PC-3 (cell line): Measurements from ENCODE around the gene HM13. TPM values are rescaled to one million over a fixed set of nuclear protein-coding genes. Genes with fewer than 3 reads are reported as not detected.

Experiments used
- ATAC-seq: fragments of 200-7000 bp; cut with Tn5 transposase; 2 replicates; pipeline ENCODE4 v1.9.1; 2020; ENCODE audit warnings: mild to moderate bottlenecking, moderate library complexity
- BruUV-seq: library from RNA; stranded (reverse); fragments of 400-500 nt; replicated peaks from 2 replicates; lab custom pipeline; 2021; lab: Mats Ljungman, UMichigan
- CTCF ChIA-PET: fragments of 300-600 bp; sonication (Branson Sonifier 250); formaldehyde crosslinking; loops from one replicate; lab custom pipeline; 2022; ENCODE audit warnings: antibody characterized with exemption; lab: Charles Lee
- POLR2A ChIA-PET: fragments of 300-600 bp; sonication (Branson Sonifier 250); formaldehyde crosslinking; loops from one replicate; lab custom pipeline; 2022; ENCODE audit warnings: antibody characterized with exemption; ENCODE audit not compliant: unreplicated experiment; lab: Charles Lee
- DNase-seq: peaks from one replicate; pipeline ENCODE4 v3.0.0-alpha.2; 2015
- H2AFZ ChIP-seq: fragments of 300-600 bp; sonication (generic); 2 replicates; pipeline ENCODE4 v1.6.0; 2016; ENCODE audit warnings: antibody characterized with exemption, low read length
- H3F3A ChIP-seq: fragments of 300-600 bp; sonication (generic); one replicate; pipeline ENCODE4 v1.6.0; 2017; ENCODE audit warnings: antibody characterized with exemption, low read length, control low read depth, mild to moderate bottlenecking; ENCODE audit not compliant: unreplicated experiment
- H3K27ac ChIP-seq: fragments of 300-600 bp; sonication (generic); 2 replicates; pipeline ENCODE4 v1.5.1; 2016; ENCODE audit warnings: mild to moderate bottlenecking, low read length
- H3K27me3 ChIP-seq: fragments of 300-600 bp; sonication (generic); 2 replicates; pipeline ENCODE4 v1.6.1; 2016; ENCODE audit warnings: low read length, mixed read lengths
- H3K36me3 ChIP-seq: fragments of 300-600 bp; sonication (generic); 2 replicates; pipeline ENCODE4 v1.6.1; 2016; ENCODE audit warnings: low read depth, mixed run types, low read length, mixed read lengths
- H3K4me1 ChIP-seq: fragments of 300-600 bp; sonication (generic); 2 replicates; pipeline ENCODE4 v1.5.1; 2016; ENCODE audit warnings: low read length; ENCODE audit not compliant: insufficient read depth
- H3K4me2 ChIP-seq: fragments of 300-600 bp; sonication (generic); 2 replicates; pipeline ENCODE4 v1.6.0; 2016; ENCODE audit warnings: low read length
- H3K4me3 ChIP-seq: fragments of 300-600 bp; sonication (generic); 2 replicates; pipeline ENCODE4 v1.5.1; 2016; ENCODE audit warnings: mild to moderate bottlenecking, low read length, mixed read lengths
- H3K79me2 ChIP-seq: fragments of 300-600 bp; sonication (generic); 2 replicates; pipeline ENCODE4 v1.6.1; 2017; ENCODE audit warnings: low read length, mixed read lengths
- H3K9ac ChIP-seq: fragments of 300-600 bp; sonication (generic); 2 replicates; pipeline ENCODE4 v1.6.0; 2016; ENCODE audit warnings: mild to moderate bottlenecking, low read length
- H3K9me2 ChIP-seq: fragments of 300-600 bp; sonication (generic); replicated peaks from 2 replicates; pipeline ENCODE4 v1.6.1; 2016; ENCODE audit warnings: mixed run types, low read length, mixed read lengths
- H3K9me3 ChIP-seq: fragments of 300-600 bp; sonication (generic); 2 replicates; pipeline ENCODE4 v1.6.1; 2016; ENCODE audit warnings: low read length, mixed read lengths
- H4K20me1 ChIP-seq: fragments of 300-600 bp; sonication (generic); 2 replicates; pipeline ENCODE4 v1.6.1; 2016; ENCODE audit warnings: low read length, mixed read lengths
- EZH2 ChIP-seq: fragments of 300-600 bp; sonication (generic); IDR thresholded peaks from one replicate; pipeline ENCODE4 v1.6.1; 2017; ENCODE audit warnings: antibody characterized with exemption, mild to moderate bottlenecking, low read length; ENCODE audit not compliant: unreplicated experiment
- EZH2phosphoT487 ChIP-seq: fragments of 300-600 bp; sonication (generic); IDR thresholded peaks from 2 replicates; pipeline ENCODE4 v1.6.1; 2018; ENCODE audit warnings: mild to moderate bottlenecking, antibody characterized with exemption, low read length, borderline replicate concordance
- intact Hi-C: fragments of 100-400 bp; cut with micrococcal nuclease; formaldehyde crosslinking; loops from 2 replicates; pipeline ENCODE4 v1.9.0; 2023
- total RNA-seq: library from RNA; depleted of rRNA; stranded (reverse); fragments of >200 nt; gene quantifications from 2 replicates; pipeline ENCODE4 v1.2.3, GENCODE V29; 2014
- TF ChIP-seq, protein P1 (sequence below): fragments of 300-600 bp; sonication (generic); conservative IDR thresholded peaks from 2 replicates; pipeline ENCODE4 v1.5.1; 2017; ENCODE audit warnings: antibody characterized with exemption, low read depth, mild to moderate bottlenecking, low read length

Gene HM13
- total RNA-seq, 1 experiment from 2014 or later = 99.5 TPM

DNA sequence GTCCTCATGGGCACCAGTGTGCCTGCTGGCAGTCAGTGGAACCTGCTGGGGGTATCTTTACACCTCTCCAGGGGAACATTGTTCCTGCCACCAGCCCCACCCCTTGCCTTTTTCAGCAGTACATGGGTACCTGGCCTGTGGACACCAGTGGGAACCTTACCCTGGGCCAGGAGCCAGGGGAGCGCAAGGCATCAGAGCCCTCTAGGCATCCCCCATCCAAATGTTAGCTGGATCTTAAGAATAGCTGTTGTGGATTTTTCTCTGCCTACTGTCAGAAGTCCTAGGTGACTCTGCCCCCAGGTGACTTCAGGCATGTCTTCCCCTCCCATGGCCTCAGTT is 52.0 kb downstream of the HM13 start:
- Histone ChIP-seq H3K79me2 (no peaks in the 10 kb centered on the region), H3K9me3 (no peaks in the 10 kb centered on the region), H3K27ac (peak overlapping the region; percentile 66), H3K4me3 (no peak overlapping the region), H3K27me3 (no peaks in the 10 kb centered on the region), H3K4me2 (peak overlapping the region; percentile 45), H3K9me2 (no peaks in the 10 kb centered on the region), H3F3A (no peaks in the 10 kb centered on the region), H3K9ac (0 out of 2 replicates have a peak overlapping the region, but pooled peaks have one; percentile 8), H3K4me1 (peaks cover 53% of the 10 kb centered on the region), H4K20me1 (no peaks in the 10 kb centered on the region), H2AFZ (no peak overlapping the region), H3K36me3 (peaks cover 40% of the 10 kb centered on the region)
- intact Hi-C loops = no loop called here
- no peak for ATAC-seq
- ChIA-PET POLR2A (interaction anchor here (0.7 to 1.3 kb wide), 4 partner anchors 27 to 47 kb away, joined by 4 to 9 read pairs (median 5); partner anchors contain the start of gene ID1), CTCF (interaction anchor here (0.5 to 6.4 kb wide), 5 partner anchors 9 to 67 kb away, joined by 4 to 86 read pairs (median 6); no protein-coding TSS in a partner anchor)
- no peak for DNase-seq
- TF ChIP-seq, protein P1, sequence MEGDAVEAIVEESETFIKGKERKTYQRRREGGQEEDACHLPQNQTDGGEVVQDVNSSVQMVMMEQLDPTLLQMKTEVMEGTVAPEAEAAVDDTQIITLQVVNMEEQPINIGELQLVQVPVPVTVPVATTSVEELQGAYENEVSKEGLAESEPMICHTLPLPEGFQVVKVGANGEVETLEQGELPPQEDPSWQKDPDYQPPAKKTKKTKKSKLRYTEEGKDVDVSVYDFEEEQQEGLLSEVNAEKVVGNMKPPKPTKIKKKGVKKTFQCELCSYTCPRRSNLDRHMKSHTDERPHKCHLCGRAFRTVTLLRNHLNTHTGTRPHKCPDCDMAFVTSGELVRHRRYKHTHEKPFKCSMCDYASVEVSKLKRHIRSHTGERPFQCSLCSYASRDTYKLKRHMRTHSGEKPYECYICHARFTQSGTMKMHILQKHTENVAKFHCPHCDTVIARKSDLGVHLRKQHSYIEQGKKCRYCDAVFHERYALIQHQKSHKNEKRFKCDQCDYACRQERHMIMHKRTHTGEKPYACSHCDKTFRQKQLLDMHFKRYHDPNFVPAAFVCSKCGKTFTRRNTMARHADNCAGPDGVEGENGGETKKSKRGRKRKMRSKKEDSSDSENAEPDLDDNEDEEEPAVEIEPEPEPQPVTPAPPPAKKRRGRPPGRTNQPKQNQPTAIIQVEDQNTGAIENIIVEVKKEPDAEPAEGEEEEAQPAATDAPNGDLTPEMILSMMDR = no peak
- TF ChIP-seq EZH2phosphoT487 (no peak), EZH2 (no peak)
- BruUV-seq = TSS peak; percentile 64

DNA sequence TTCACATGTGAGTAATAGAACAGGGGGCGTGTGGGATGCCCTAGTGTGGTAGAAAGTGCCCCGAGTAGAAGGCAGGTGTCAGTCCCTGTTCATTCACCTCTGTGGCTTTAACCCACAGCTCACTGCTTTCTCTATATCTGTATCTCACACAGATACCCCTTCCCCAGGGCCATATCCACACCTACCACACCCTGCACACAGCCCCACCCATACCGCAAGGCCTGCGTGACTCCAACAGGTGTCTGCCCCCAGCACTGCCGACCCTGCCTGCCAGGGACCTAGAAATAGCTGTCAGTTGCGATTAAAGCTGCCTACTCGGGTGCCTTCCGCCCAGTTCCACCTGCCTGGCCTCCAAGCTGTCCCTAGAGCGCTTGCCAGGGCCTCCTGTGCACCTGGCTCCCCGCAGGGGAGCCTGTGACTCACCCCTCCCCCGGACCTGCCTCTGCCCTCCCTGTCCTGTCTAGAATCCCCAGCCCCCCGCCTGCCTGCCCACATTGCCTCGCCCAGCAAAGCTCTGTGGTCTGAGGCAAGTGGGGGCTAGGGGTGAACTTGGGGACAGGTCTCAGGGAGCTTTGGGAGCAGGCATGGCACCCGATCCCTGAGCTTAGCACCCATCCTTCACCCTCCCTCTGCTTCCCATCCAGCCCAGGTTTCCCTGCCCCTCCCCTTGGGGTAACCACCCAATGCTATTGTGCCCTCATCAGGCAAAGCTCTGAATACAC is 52.6 kb downstream of the HM13 start:
- no TSS peak for BruUV-seq
- TF ChIP-seq EZH2 = no peak
- TF ChIP-seq, protein P1 = peak; percentile 27
- intact Hi-C loops = no loop called here
- Histone ChIP-seq H3K27me3 (no peaks in the 10 kb centered on the region), H3K9ac (no peak overlapping the region), H3K4me2 (peak overlapping the region; percentile 45), H3K36me3 (peaks cover 36% of the 10 kb centered on the region), H3K79me2 (no peaks in the 10 kb centered on the region), H4K20me1 (no peaks in the 10 kb centered on the region), H2AFZ (no peak overlapping the region), H3K9me2 (no peaks in the 10 kb centered on the region), H3K27ac (peak overlapping the region; percentile 66), H3K4me1 (peaks cover 47% of the 10 kb centered on the region), H3K4me3 (no peak overlapping the region), H3F3A (no peaks in the 10 kb centered on the region), H3K9me3 (no peaks in the 10 kb centered on the region)
- DNase-seq (peak; percentile 84), ATAC-seq (peak; percentile 64)
- ChIA-PET CTCF (interaction anchor here (0.5 to 6.4 kb wide), 6 partner anchors 10 to 196 kb away, joined by 4 to 86 read pairs (median 6); no protein-coding TSS in a partner anchor), POLR2A (interaction anchor here (0.6 to 1.3 kb wide), 5 partner anchors 25 to 46 kb away, joined by 4 to 9 read pairs (median 6); partner anchors contain the start of gene ID1)

DNA sequence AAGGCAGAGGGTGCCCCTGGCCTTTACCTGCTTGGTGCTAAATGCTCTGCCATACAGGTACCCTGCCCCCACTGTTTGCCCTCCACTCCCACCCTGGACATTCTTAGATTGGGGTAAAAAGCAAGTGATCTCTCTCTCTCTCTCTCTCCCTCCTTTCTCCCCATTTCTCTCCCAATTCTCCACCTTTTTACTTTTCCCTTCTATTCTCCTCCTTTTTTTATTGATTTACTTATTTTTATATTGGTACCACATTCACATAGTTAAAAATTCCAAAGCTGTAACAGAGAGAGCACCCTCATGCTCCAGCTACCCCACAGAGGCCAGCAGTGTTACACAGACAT is 53.1 kb downstream of the HM13 start:
- Histone ChIP-seq H2AFZ (no peak overlapping the region), H3K4me1 (peaks cover 47% of the 10 kb centered on the region), H3K4me2 (peak overlapping the region; percentile 45), H3K79me2 (no peaks in the 10 kb centered on the region), H3K36me3 (peaks cover 30% of the 10 kb centered on the region), H3F3A (no peaks in the 10 kb centered on the region), H3K27ac (peak overlapping the region; percentile 66), H3K27me3 (no peaks in the 10 kb centered on the region), H3K4me3 (no peak overlapping the region), H3K9ac (no peak overlapping the region), H4K20me1 (no peaks in the 10 kb centered on the region), H3K9me3 (no peaks in the 10 kb centered on the region), H3K9me2 (no peaks in the 10 kb centered on the region)
- intact Hi-C loops = no loop called here
- ChIA-PET CTCF (interaction anchor here (0.7 to 6.4 kb wide), 5 partner anchors 10 to 195 kb away, joined by 4 to 86 read pairs (median 6); no protein-coding TSS in a partner anchor), POLR2A (interaction anchor here (1.2 to 1.3 kb wide), 2 partner anchors 26 to 41 kb away, joined by 6 to 9 read pairs; no protein-coding TSS in a partner anchor)
- TF ChIP-seq, protein P1 = no peak
- TF ChIP-seq EZH2phosphoT487 (no peak), EZH2 (no peak)
- BruUV-seq = no TSS peak
- DNase-seq (no peak), ATAC-seq (no peak)
